ENCODE data around the gene IL16. TPM values are rescaled to one million over a fixed set of nuclear protein-coding genes. Genes with fewer than 3 reads are reported as not detected.

IL16 gene
- total RNA-seq, 1 experiment from 2014 or later, result 0.81 TPM

GRCh38 chr15:81285461-81285860 lies 88.8 kb downstream of the IL16 start:
- Histone ChIP-seq H3K4me2 (ENCODE audit: low read length) (no peak overlapping the region), H3K79me2 (ENCODE audit: insufficient read depth, low read length) (no peaks in the 10 kb centered on the region), H2AFZ (ENCODE audit: low read depth, low read length, poor library complexity, severe bottlenecking) (no peak overlapping the region), H3K9me3 (ENCODE audit: control insufficient read depth in 1 of 2, insufficient read depth in 1 of 2, low read depth in 1 of 2, low read length in 2 of 2) (no peaks in the 10 kb centered on the region), H3K36me3 (ENCODE audit: control insufficient read depth in 1 of 2, insufficient read depth in 2 of 2, low read length in 2 of 2) (no peaks in the 10 kb centered on the region), H3K9ac (ENCODE audit: low read length) (no peak overlapping the region), H3K4me3 (replicated peaks in 1 of 2; ENCODE audit: low read depth in 1 of 2, low read length in 2 of 2) (no peak overlapping the region), H3K4me1 (ENCODE audit: control insufficient read depth in 1 of 2, insufficient read depth in 2 of 2, low read length in 2 of 2) (no peaks in the 10 kb centered on the region), H3K27me3 (ENCODE audit: insufficient read depth, low read length) (no peaks in the 10 kb centered on the region), H4K20me1 (ENCODE audit: insufficient read depth) (no peaks in the 10 kb centered on the region), H3K9me2 (ENCODE audit: insufficient read depth) (no peaks in the 10 kb centered on the region), H3K27ac (ENCODE audit: low read depth, low read length) (no peak overlapping the region)
- ATAC-seq (no peak), DNase-seq (ENCODE audit: low read depth, low spot score) (no peak)
- ChIA-PET POLR2A (no interaction called here), RAD21 (ENCODE audit: low non-redundant PET in 1 of 2, low total read pairs in 2 of 2, uncharacterized antibody in 2 of 2, unreplicated experiment in 2 of 2) (no interaction called here), CTCF (interaction anchor here (1.8 kb wide), 1 partner anchor 19 kb away, joined by 5 read pairs; no protein-coding TSS in a partner anchor)
- no peak for TF ChIP-seq CTCF (IDR thresholded peaks at IDR 0.05 in 2 of 3, conservative IDR thresholded peaks at IDR 0.05 in 1 of 3; ENCODE audit: borderline replicate concordance in 1 of 3, insufficient read depth in 1 of 3, low read depth in 2 of 3, low read length in 2 of 3)
- no peak for TF ChIP-seq POLR2A (IDR thresholded peaks at IDR 0.05; ENCODE audit: borderline replicate concordance, extremely low read depth, insufficient read depth, insufficient read length)
- no peak for TF ChIP-seq YY1 (IDR thresholded peaks at IDR 0.05; ENCODE audit: extremely low read depth, insufficient replicate concordance, low read depth, low read length)
- no peak for TF ChIP-seq CEBPB (IDR thresholded peaks at IDR 0.05; ENCODE audit: low read depth)
- no peak for TF ChIP-seq ZFX (IDR thresholded peaks at IDR 0.05)
- TF ChIP-seq TCF7L2 (IDR thresholded peaks at IDR 0.05; ENCODE audit: borderline replicate concordance, extremely low read depth, insufficient read depth, insufficient read length), result no peak
- no peak for TF ChIP-seq SIN3A (IDR thresholded peaks at IDR 0.05; ENCODE audit: low read depth)
- TF ChIP-seq REST (IDR thresholded peaks at IDR 0.05; ENCODE audit: low read depth), result no peak
- TF ChIP-seq EGR1 (IDR thresholded peaks at IDR 0.05; ENCODE audit: low read depth), result no peak
- TF ChIP-seq ATF3 (IDR thresholded peaks at IDR 0.05), result no peak
- TF ChIP-seq RAD21 (IDR thresholded peaks at IDR 0.05; ENCODE audit: low read depth), result no peak
- no peak for TF ChIP-seq CBX3 (IDR thresholded peaks at IDR 0.05; ENCODE audit: low read depth)
- no peak for TF ChIP-seq FOSL1 (IDR thresholded peaks at IDR 0.05; ENCODE audit: low read depth)
- TF ChIP-seq EZH2phosphoT487 (IDR thresholded peaks at IDR 0.05; ENCODE audit: borderline replicate concordance), result no peak
- no peak for TF ChIP-seq EZH2 (IDR thresholded peaks at IDR 0.05)
- TF ChIP-seq ZNF274 (IDR thresholded peaks at IDR 0.05; ENCODE audit: low read depth, low read length), result no peak
- no peak for TF ChIP-seq ZBTB33 (IDR thresholded peaks at IDR 0.05; ENCODE audit: extremely low read depth, insufficient replicate concordance, low read length)
- no peak for TF ChIP-seq SRF (IDR thresholded peaks at IDR 0.05; ENCODE audit: low read depth)
- TF ChIP-seq ELF1 (IDR thresholded peaks at IDR 0.05; ENCODE audit: borderline replicate concordance, low read depth), result no peak
- TF ChIP-seq SP1 (IDR thresholded peaks at IDR 0.05; ENCODE audit: low read depth), result no peak
- intact Hi-C loops (cut with micrococcal nuclease), result no loop called here
- BruUV-seq (replicated peaks), result no TSS peak

Data from HCT116 (cell line).